AG04449 (cell line): ENCODE measurements around the gene ADCYAP1.

ENCODE experiments used
- CTCF ChIA-PET: fragments of 350-600 bp; formaldehyde crosslinking; extraction: SDS; loops from one replicate; lab custom pipeline; 2021; ENCODE audit warnings: antibody characterized with exemption; lab: Yijun Ruan, JAX
- POLR2A ChIA-PET: fragments of 400-600, 350-600 bp; formaldehyde crosslinking; extraction: SDS; loops from one replicate; lab custom pipeline; 2020; ENCODE audit warnings: antibody characterized with exemption, inconsistent platforms; lab: Yijun Ruan, JAX
- DNase-seq: peaks from one replicate; pipeline ENCODE4 v3.0.0-alpha.2; 2010; ENCODE audit warnings: low read depth, low spot score
- H3K4me3 ChIP-seq: 2 replicates; pipeline ENCODE4 v1.5.1; 2011; ENCODE audit warnings: low read depth, mild to moderate bottlenecking, control low read depth, low read length
- TF ChIP-seq, protein P1 (sequence below): IDR thresholded peaks from one replicate; pipeline ENCODE4 v1.5.1; 2011; ENCODE audit warnings: mild to moderate bottlenecking, moderate library complexity, low read length, control low read depth, inconsistent platforms; ENCODE audit not compliant: insufficient read depth; ENCODE audit errors: missing control alignments

Gene ADCYAP1

DNA sequence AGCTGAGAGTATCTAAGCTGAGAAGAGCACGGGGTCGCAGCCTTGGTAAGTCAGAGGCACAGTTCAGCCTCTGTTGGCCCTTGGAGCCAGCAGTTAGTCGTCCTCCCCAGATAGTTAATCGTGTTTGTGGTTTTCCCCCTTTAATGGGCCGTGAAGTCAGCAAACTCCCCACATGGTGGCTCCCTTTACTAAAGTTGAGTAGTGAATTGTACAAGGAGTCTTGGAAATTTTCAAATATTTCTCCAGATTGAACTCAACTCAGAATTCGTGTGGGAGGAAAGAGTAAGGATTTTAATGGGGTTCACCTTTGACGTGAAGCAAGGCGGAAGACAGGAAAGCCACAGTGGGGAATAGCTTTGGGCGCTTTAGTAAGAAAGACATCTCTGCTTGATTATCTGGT is 2.4 kb upstream of the ADCYAP1 start:
- ChIA-PET POLR2A (no interaction called here), CTCF (interaction anchor here (1.0 to 2.0 kb wide), 3 partner anchors 41 to 60 kb away, joined by 3 to 5 read pairs (median 3); no protein-coding TSS in a partner anchor)
- no peak for DNase-seq
- TF ChIP-seq, protein P1, sequence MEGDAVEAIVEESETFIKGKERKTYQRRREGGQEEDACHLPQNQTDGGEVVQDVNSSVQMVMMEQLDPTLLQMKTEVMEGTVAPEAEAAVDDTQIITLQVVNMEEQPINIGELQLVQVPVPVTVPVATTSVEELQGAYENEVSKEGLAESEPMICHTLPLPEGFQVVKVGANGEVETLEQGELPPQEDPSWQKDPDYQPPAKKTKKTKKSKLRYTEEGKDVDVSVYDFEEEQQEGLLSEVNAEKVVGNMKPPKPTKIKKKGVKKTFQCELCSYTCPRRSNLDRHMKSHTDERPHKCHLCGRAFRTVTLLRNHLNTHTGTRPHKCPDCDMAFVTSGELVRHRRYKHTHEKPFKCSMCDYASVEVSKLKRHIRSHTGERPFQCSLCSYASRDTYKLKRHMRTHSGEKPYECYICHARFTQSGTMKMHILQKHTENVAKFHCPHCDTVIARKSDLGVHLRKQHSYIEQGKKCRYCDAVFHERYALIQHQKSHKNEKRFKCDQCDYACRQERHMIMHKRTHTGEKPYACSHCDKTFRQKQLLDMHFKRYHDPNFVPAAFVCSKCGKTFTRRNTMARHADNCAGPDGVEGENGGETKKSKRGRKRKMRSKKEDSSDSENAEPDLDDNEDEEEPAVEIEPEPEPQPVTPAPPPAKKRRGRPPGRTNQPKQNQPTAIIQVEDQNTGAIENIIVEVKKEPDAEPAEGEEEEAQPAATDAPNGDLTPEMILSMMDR: no peak
- no peak overlapping the region for H3K4me3 ChIP-seq

DNA sequence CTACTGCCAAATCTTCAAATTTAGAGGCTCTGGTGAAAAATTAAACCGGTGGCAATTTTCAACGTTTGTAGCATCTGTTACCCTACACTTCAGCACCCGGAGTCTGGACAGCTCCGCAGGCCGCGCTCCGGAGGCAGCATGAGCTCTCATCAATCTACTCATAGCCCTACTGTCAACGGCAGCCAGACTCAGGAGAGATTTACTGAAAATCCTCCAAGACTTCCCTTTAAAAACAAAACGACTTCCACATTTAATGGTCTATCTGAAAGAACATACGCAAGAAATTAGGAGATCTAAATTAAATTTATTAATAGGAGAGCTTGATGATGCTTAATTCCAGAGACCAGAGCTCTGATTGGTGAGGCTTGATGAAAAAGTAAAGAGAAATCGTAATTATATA is 970 bp upstream of the ADCYAP1 start:
- TF ChIP-seq, protein P1: no peak
- POLR2A ChIA-PET: no interaction called here
- DNase-seq: no peak
- CTCF ChIA-PET: no interaction called here
- H3K4me3 ChIP-seq: no peak overlapping the region

DNA sequence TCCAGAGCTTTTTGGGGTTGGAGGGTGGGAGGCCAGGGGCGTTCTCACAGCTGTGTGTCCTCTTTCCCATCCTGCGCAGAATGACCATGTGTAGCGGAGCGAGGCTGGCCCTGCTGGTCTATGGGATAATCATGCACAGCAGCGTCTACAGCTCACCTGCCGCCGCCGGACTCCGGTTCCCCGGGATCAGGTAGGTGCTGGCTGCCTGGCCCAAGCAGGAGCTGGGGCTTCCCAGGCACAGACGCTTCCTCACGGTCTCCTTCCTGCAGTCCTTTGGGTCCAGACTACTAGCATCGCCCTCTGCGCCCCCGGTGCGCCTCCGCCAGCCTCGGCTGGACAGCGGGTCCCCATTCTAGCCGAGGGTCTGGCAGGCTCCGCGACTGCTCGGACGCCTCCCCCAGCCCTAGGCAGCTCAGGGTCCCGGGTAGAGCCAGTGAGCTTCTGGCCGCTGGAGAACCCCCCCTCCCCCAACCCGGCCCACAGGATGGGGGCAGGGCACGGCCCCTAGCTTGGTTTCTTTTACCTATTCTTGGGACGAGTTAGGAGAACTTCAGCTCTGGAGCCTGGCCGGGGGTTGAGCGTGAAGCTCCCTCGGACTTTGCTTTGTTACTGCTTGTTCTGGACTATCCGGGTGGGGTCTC is 756 bp downstream of the ADCYAP1 start:
- TF ChIP-seq, protein P1: no peak
- no peak for DNase-seq
- CTCF ChIA-PET: interaction anchor here (1.4 kb wide), 1 partner anchor 9 kb away, joined by 3 read pairs; no protein-coding TSS in a partner anchor
- H3K4me3 ChIP-seq: no peak overlapping the region
- POLR2A ChIA-PET: no interaction called here

DNA sequence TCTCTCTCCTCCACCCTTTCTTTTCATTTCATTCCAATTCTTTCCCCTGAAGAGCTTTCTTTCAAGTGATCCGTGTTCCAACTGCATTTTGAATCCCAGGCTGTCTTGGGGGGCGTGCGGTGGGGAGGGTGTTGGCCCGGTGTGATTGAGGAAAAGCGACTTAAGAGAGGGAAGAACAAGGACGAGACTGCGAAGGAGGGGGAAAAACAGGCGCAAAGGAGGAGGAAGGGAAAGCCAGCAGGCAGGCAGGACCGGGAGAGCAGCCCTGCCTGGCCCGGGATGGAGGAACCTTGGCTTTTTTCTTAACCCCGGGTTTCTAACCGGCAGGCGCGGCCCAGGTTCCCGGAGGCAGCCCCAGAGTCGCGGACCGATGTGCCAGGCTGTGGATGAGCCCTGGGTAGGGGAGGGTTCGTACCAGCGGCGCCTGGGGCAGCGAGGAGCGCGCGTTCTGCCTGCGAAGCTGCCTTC is 1.3 kb downstream of the ADCYAP1 start:
- TF ChIP-seq, protein P1: no peak
- no peak overlapping the region for H3K4me3 ChIP-seq
- CTCF ChIA-PET: no interaction called here
- no peak for DNase-seq
- POLR2A ChIA-PET: no interaction called here

DNA sequence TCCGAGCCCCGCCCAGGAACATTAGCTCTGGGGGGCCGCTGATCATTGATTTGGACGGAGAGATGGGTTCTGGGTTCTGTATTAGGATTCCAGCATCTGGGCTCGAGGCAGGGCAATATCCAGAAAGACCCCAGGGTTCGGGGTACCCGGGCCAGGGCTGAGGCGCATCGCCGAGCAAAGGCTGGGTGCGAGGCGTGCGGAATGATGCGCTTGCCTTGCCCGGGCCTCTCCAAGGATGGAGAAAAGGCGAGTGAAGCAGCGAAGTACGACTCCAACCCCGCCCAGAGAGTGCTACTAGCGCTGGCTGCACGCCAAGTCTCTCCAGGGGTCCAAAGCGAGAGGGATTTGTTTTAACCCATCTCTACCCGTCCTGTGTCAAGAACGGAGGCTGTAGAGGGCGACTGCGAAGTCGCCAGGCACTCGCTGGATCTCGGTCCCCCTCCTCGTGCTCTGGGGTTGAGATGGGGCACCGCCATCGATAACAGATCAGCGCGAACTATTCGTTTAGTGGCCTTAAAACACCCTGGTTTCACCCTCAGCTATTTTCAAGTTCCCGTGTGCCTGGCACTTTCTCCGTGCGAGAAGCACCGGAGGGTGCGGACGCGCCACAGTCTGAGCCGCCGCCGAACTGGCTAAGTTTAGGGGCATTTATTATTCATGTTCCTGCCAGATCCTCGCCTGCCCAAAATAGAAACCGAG is 1.9 kb downstream of the ADCYAP1 start:
- TF ChIP-seq, protein P1: no peak
- ChIA-PET CTCF (no interaction called here), POLR2A (no interaction called here)
- DNase-seq: no peak
- no peak overlapping the region for H3K4me3 ChIP-seq

DNA sequence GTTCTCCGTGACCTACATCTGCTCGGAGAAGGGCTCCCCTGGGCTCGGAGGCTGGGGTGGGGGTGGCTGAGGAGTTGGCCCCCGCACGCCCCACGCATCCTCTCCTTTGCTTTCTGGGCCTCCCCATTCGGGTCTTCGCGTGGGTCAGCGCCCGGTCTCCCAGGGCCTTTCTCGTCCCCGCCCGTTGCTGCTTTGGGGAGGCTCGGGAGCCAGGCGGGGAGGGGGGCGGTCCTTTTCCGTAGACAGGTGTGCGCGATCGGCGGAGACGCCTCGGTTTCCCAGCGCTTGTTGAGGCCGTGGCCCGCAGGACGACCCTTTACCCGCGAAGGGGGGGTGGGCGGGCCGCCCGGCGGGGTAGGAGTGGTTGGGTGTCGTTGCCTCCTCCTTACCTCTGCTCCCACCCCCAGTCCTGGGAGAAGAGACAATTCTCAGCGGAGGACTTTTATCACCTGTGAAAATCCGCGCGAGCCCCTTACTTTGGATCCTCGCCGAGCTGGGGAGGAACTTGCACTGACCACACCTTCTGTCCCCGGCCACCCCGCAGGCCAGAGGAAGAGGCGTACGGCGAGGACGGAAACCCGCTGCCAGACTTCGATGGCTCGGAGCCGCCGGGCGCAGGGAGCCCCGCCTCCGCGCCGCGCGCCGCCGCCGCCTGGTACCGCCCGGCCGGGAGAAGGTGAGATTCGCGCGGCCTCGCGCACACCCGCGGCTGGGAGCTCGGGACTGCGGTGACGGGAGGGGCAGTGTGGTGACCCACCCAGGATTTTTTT is 2.6 kb downstream of the ADCYAP1 start:
- ChIA-PET POLR2A (no interaction called here), CTCF (no interaction called here)
- H3K4me3 ChIP-seq: no peak overlapping the region
- no peak for DNase-seq
- TF ChIP-seq, protein P1: no peak
